BE2C (cell line): Measurements from ENCODE around the gene CBARP.

Experiments used
- DNase-seq: peaks from one replicate; pipeline ENCODE4 v3.0.0-alpha.2; 2020
- H3K27me3 ChIP-seq: fragments of 250-450 bp; sonication (Bioruptor Pico); 2 replicates; pipeline ENCODE4 v1.5.1; 2020; ENCODE audit warnings: mild to moderate bottlenecking
- H3K36me3 ChIP-seq: fragments of 250-450 bp; sonication (Bioruptor Pico); 2 replicates; pipeline ENCODE4 v1.5.1; 2020; ENCODE audit warnings: mild to moderate bottlenecking
- H3K4me1 ChIP-seq: fragments of 250-450 bp; sonication (Bioruptor Pico); 2 replicates; pipeline ENCODE4 v1.5.1; 2020
- H3K4me3 ChIP-seq: 2 replicates; pipeline ENCODE4 v1.5.1; 2011; ENCODE audit warnings: low read depth, low read length
- H3K9me3 ChIP-seq: fragments of 250-450 bp; sonication (Bioruptor Pico); 2 replicates; pipeline ENCODE4 v1.5.1; 2020
- CTCF ChIP-seq: IDR thresholded peaks from 2 replicates; pipeline ENCODE4 v1.5.1; 2012; ENCODE audit warnings: mild to moderate bottlenecking, low read depth, low read length

CBARP gene

GRCh38 chr19:1218751-1219567 lies 18.8 kb downstream of the CBARP start:
- DNase-seq = no peak
- Histone ChIP-seq H3K27me3 (no peaks in the 10 kb centered on the region), H3K36me3 (peaks cover 38% of the 10 kb centered on the region), H3K9me3 (no peaks in the 10 kb centered on the region), H3K4me3 (no peak overlapping the region), H3K4me1 (peaks cover 37% of the 10 kb centered on the region)
- no peak for TF ChIP-seq CTCF

- no peak for TF ChIP-seq CTCF
- Histone ChIP-seq H3K27me3 (no peaks in the 10 kb centered on the region), H3K36me3 (peaks cover 35% of the 10 kb centered on the region), H3K9me3 (no peaks in the 10 kb centered on the region), H3K4me1 (peaks cover 30% of the 10 kb centered on the region), H3K4me3 (no peak overlapping the region)
- peak; percentile 47 for DNase-seq
Measured at GRCh38 chr19:1217366-1217765, 20.4 kb downstream of the CBARP start.

GRCh38 chr19:1216756-1217155 lies 21.0 kb downstream of the CBARP start:
- Histone ChIP-seq H3K27me3 (no peaks in the 10 kb centered on the region), H3K36me3 (peaks cover 30% of the 10 kb centered on the region), H3K9me3 (no peaks in the 10 kb centered on the region), H3K4me3 (no peak overlapping the region), H3K4me1 (peaks cover 24% of the 10 kb centered on the region)
- no peak for TF ChIP-seq CTCF
- no peak for DNase-seq

GRCh38 chr19:1214862-1215731 lies 22.7 kb downstream of the CBARP start:
- Histone ChIP-seq H3K4me3 (no peak overlapping the region), H3K27me3 (no peaks in the 10 kb centered on the region), H3K36me3 (peaks cover 18% of the 10 kb centered on the region), H3K9me3 (no peaks in the 10 kb centered on the region), H3K4me1 (peaks cover 22% of the 10 kb centered on the region)
- peak; percentile 54 for DNase-seq
- TF ChIP-seq CTCF = no peak; the same call in 1 of the 2 replicates

GRCh38 chr19:1214299-1214861 lies 23.4 kb downstream of the CBARP start:
- H3K27me3 ChIP-seq = no peaks in the 10 kb centered on the region
- peaks cover 23% of the 10 kb centered on the region for H3K36me3 ChIP-seq
- H3K9me3 ChIP-seq = no peaks in the 10 kb centered on the region
- peaks cover 22% of the 10 kb centered on the region for H3K4me1 ChIP-seq
- DNase-seq = peak; percentile 3
- H3K4me3 ChIP-seq = no peak overlapping the region
- no peak for TF ChIP-seq CTCF
